Activated T-cell treated with anti-CD3 and anti-CD28 coated beads, Interleukin-2, amount 50 U/mL, for 72 hours (primary cell): ENCODE data around the gene CFAP61. TPM values are rescaled to one million over a fixed set of nuclear protein-coding genes. Genes with fewer than 3 reads are reported as not detected.

ENCODE experiments used
- ATAC-seq, 2 donors: fragments of 150-1000 bp; cut with Tn5 transposase; replicated peaks in 1 of 2; 2 replicates each; pipeline ENCODE4 v1.10.0; 2021; ENCODE audit warnings: moderate library complexity in 2 of 2, mild to moderate bottlenecking in 1 of 2
- DNase-seq, 2 donors: peaks; one replicate each; pipeline ENCODE4 v3.0.0; 2021 to 2022; ENCODE audit warnings: mixed read lengths in 1 of 2
- H3K27ac Mint-ChIP-seq: one replicate; pipeline ENCODE4 v1.8.0; 2022; ENCODE audit warnings: mild to moderate bottlenecking, moderate library complexity, mixed read lengths
- H3K27me3 Mint-ChIP-seq: one replicate; pipeline ENCODE4 v1.8.0; 2022; ENCODE audit warnings: low read depth, mixed read lengths
- H3K36me3 Mint-ChIP-seq, 2 donors: one replicate each; pipeline ENCODE4 v1.8.0; 2022; ENCODE audit warnings: mixed read lengths in 2 of 2, mild to moderate bottlenecking in 1 of 2; ENCODE audit not compliant: insufficient read depth in 2 of 2
- H3K4me1 Mint-ChIP-seq: one replicate; pipeline ENCODE4 v1.8.0; 2022; ENCODE audit warnings: low read depth, mixed read lengths
- H3K4me3 Mint-ChIP-seq, 2 donors: one replicate each; pipeline ENCODE4 v1.8.0; 2022; ENCODE audit warnings: mild to moderate bottlenecking in 2 of 2, mixed read lengths in 2 of 2, moderate library complexity in 2 of 2
- H3K9me3 Mint-ChIP-seq, 2 donors: one replicate each; pipeline ENCODE4 v1.8.0; 2022; ENCODE audit warnings: mixed read lengths in 2 of 2
- total RNA-seq, 2 donors: library from RNA; stranded (reverse); gene quantifications; one replicate each; pipeline ENCODE4 v1.2.3, GENCODE V29; 2022

The CFAP61 gene
- total RNA-seq, 2 donors from 2014 or later, result not detected

DNA sequence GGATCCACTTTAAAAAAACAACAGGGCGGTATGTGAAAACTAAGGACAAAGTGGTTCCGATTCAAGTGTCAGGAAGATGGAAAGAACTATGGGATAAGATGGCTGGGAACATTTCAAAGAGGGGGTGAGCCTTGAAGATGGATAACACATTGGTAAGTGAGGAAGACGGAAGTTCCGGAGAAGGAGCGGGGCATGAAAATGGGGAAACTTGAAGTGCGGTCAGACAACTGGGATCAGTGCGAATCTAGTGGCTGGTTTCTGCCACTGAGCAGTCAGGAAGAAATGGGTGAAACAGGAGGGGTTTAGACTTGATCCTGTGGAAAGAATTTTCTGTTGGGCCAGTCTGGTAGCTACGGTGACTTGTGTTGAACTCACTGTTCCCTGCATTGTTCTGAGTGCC is 34.0 kb upstream of the CFAP61 start:
- Mint-ChIP-seq H3K4me1 (peaks cover 69% of the 10 kb centered on the region), H3K27ac (peak overlapping the region; percentile 89), H3K36me3 (peaks cover 0 to 11% of the 10 kb centered on the region in 2 donors), H3K9me3 (no peaks in the 10 kb centered on the region), H3K4me3 (peak overlapping the region; percentile 87 to 88), H3K27me3 (no peaks in the 10 kb centered on the region)
- DNase-seq (no peak), ATAC-seq (no peak)

DNA sequence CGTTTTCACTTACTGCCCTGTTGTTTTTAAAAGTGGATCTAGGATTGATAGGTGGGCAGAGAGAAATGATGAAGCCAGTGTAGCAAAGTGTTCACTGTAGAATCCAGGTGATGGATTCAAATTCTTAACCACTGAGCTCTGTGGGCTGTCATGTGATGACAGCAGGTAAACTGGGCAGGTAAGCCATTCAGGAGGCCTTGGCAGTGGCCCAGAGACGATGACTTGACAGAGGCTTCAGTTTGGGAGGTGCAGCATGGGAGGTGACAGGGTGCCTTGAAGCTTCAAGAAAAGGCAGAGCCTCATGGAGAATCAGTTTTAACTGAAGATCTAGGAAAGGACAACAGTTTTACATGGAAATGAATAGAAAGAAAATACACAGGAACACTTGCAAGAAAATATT is 33.2 kb upstream of the CFAP61 start:
- H3K36me3 Mint-ChIP-seq, result peaks cover 0 to 11% of the 10 kb centered on the region in 2 donors
- ATAC-seq (no peak), DNase-seq (no peak)
- no peaks in the 10 kb centered on the region for H3K9me3 Mint-ChIP-seq
- no peaks in the 10 kb centered on the region for H3K27me3 Mint-ChIP-seq
- peak overlapping the region; percentile 87 to 88 for H3K4me3 Mint-ChIP-seq
- H3K27ac Mint-ChIP-seq, result peak overlapping the region; percentile 59
- peaks cover 69% of the 10 kb centered on the region for H3K4me1 Mint-ChIP-seq

DNA sequence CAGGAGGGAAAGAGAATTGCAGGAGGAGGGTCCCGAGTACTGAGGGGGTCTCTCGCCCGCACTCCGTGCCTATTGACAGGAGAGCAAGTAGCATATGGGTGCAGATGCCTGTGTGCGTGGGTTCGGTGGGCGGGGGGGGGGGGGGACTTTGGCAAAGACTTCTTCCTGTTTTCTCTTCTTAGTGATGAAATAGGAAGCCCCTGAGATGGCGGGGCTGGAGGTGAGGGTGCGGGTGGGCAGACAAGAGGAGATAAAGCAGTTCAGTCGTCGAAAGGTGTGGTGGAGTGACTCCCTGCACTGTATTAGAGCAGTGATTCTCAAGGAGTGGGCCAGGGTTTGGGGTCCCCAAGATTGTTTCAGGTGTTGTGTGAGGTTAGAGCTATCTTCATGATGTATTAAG is 31.4 kb upstream of the CFAP61 start:
- no peaks in the 10 kb centered on the region for H3K9me3 Mint-ChIP-seq
- peak overlapping the region; percentile 62 for H3K27ac Mint-ChIP-seq
- no peak for DNase-seq
- ATAC-seq, result no peak
- peaks cover 0 to 11% of the 10 kb centered on the region in 2 donors for H3K36me3 Mint-ChIP-seq
- peaks cover 64% of the 10 kb centered on the region for H3K4me1 Mint-ChIP-seq
- peak overlapping the region; percentile 56 to 57 for H3K4me3 Mint-ChIP-seq
- no peaks in the 10 kb centered on the region for H3K27me3 Mint-ChIP-seq

DNA sequence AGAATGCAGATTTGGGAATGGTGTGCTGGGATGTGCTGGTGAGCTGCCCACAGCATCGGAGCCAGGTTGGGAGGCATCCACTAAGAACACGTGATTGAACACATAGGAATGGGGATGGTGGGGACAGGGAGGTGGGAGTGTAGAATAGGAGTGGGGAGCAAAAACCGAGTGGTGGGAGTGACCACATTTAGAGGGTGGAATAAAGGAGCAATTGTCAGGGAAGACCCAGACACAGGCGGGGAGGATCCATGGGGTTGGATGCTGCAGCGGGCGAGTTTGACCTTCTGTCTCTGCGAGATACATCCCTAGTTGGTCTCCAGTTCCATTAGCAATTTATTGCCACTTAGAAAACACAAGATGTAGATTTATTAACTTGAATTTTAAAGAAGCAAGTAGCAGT is 30.5 kb upstream of the CFAP61 start:
- no peaks in the 10 kb centered on the region for H3K9me3 Mint-ChIP-seq
- H3K27me3 Mint-ChIP-seq, result no peaks in the 10 kb centered on the region
- peak overlapping the region; percentile 62 for H3K27ac Mint-ChIP-seq
- ATAC-seq (no peak), DNase-seq (no peak)
- peaks cover 62% of the 10 kb centered on the region for H3K4me1 Mint-ChIP-seq
- peak overlapping the region; percentile 39 to 59 for H3K4me3 Mint-ChIP-seq
- peaks cover under 1 to 12% of the 10 kb centered on the region in 2 donors for H3K36me3 Mint-ChIP-seq

DNA sequence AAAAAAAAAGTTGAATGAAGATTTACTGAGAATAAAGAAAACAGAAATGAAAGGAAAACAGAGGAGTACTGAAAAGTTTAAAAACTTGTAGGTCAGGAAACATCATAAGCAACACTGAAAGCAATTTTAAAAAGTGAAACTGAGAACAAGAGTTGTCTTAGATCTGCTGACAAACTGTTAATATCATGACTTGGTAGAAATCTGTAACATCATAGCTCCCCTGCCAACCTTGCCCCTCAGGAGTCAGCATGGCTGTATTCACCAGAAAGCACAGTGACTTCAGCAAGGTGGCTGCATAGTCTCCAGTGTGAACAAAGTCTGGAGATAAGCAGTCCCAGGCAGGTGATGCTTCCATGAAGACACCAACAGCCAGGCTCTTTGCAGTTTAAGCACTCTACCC is 29.8 kb upstream of the CFAP61 start:
- peak; percentile 49 to 64 for ATAC-seq
- peaks cover 2 to 12% of the 10 kb centered on the region in 2 donors for H3K36me3 Mint-ChIP-seq

DNA sequence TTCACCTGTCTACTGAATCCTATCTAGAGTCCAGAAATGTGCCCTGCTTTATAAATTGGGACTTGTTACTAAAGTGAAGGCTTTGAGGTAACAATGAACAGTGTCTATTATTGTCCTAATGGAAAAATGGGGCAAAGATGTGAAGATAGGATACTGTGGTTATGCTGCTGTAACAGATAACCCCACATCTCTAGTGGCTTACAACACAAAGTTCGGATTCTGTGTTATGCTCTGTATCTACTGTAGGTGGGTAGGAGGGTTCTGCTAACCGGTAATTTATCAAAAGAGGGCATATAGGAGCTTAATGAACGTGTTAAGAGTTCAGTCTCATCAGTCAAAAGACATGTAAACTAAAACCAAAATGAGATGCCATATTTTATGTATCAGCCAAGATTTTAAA is 28.9 kb upstream of the CFAP61 start:
- no peaks in the 10 kb centered on the region for H3K9me3 Mint-ChIP-seq
- DNase-seq (no peak), ATAC-seq (no peak)
- H3K36me3 Mint-ChIP-seq, result peaks cover 2 to 8% of the 10 kb centered on the region in 2 donors
- H3K4me3 Mint-ChIP-seq, result no peak overlapping the region
- peaks cover 52% of the 10 kb centered on the region for H3K4me1 Mint-ChIP-seq
- no peaks in the 10 kb centered on the region for H3K27me3 Mint-ChIP-seq
- H3K27ac Mint-ChIP-seq, result peak overlapping the region; percentile 79

More for the DNA sequence above, 29.8 kb upstream of the CFAP61 start:
- Mint-ChIP-seq H3K27me3 (no peaks in the 10 kb centered on the region), H3K27ac (peak overlapping the region; percentile 62), H3K4me1 (peaks cover 58% of the 10 kb centered on the region), H3K9me3 (no peaks in the 10 kb centered on the region), H3K4me3 (peak overlapping the region in 1 of 2 donors; percentile 59)
- DNase-seq, result peak in 1 of 2 donors; percentile 15

DNA sequence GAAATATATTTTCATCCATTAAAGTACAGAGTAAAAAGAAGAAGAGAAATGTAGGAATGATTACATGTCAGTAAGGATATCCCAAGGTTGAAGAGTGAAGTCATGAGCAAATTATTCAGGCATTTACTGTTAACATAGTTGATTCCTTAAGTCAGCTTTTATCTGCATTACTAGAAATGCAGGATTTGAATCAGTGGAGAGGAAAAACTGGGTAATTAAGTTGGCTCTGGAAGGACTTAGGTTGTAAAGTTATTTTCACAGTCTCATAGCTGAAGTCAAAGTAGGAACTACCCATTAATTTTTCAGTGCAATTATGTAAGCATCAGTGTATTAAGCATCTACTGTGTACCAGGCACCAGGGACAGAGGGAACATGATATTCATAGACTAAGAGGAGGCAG is 27.4 kb upstream of the CFAP61 start:
- peaks cover 36% of the 10 kb centered on the region for H3K4me1 Mint-ChIP-seq
- peak overlapping the region; percentile 82 for H3K27ac Mint-ChIP-seq
- no peaks in the 10 kb centered on the region for H3K9me3 Mint-ChIP-seq
- DNase-seq (no peak), ATAC-seq (no peak)
- H3K27me3 Mint-ChIP-seq, result no peaks in the 10 kb centered on the region
- H3K36me3 Mint-ChIP-seq, result peaks cover 2 to 9% of the 10 kb centered on the region in 2 donors
- no peak overlapping the region for H3K4me3 Mint-ChIP-seq

DNA sequence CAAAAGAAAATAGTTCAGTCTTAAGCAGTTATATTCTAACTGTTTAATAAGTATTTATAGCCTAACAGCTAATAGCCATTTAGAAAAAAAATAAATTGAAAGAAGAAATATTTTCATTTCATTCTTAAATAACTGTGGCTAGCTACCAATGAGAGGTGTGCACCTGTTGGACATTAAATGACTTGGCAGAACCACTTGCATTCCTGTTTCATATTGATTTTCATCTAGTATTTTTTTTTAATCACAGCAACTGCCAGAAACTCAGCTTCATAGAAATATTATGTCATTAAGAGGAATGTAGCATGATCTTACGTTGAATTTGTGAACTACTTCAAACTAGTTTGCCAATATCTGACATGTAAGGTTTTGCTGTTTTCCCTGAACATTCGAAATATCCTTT is 25.0 kb upstream of the CFAP61 start:
- Mint-ChIP-seq H3K4me3 (no peak overlapping the region), H3K27me3 (no peaks in the 10 kb centered on the region), H3K9me3 (no peaks in the 10 kb centered on the region), H3K4me1 (peaks cover 13% of the 10 kb centered on the region), H3K36me3 (peaks cover 2 to 12% of the 10 kb centered on the region in 2 donors), H3K27ac (peak overlapping the region; percentile 46)
- DNase-seq (no peak), ATAC-seq (no peak)

DNA sequence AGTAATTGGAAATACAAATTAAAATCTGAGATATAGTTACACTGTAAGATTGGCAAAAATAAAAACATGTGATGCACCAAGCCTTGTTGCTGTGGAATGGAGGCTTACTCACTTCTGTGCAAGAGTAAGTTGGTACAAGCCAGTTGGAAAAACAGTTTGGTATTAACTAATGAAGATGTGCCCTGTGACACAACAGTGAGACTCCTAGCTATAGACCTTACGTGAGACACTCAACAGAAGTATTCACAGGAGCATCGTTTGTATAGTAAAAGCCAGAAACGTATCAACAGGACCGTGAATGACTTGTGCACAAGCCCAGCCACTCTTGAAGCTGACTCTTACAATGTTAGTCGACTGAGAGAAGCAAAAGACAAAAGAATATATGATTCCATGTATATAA is 20.5 kb upstream of the CFAP61 start:
- Mint-ChIP-seq H3K4me3 (no peak overlapping the region), H3K36me3 (peaks cover 2 to 22% of the 10 kb centered on the region in 2 donors), H3K27ac (peak overlapping the region; percentile 86)

DNA sequence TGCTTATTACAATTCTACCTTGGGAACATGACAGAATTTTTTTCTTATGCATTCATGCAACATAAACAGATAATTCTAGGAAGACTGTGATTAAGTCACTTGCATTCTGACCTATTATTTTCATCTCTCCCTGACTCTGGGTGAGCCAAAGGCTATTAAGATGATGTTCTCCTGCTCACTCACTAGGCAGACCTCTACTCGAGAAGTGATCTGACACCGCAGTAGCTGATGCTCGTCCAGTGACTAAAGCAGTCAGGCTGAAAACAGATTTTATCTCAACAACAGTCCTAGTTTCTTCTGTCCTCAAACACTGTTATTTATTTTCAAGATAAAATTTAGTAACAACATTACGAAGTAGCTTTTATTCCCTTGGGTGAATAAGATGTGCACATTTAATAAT is 17.8 kb upstream of the CFAP61 start:
- Mint-ChIP-seq H3K4me3 (no peak overlapping the region), H3K36me3 (peaks cover 5 to 28% of the 10 kb centered on the region in 2 donors), H3K4me1 (no peaks in the 10 kb centered on the region), H3K9me3 (no peaks in the 10 kb centered on the region), H3K27me3 (no peaks in the 10 kb centered on the region), H3K27ac (no peak overlapping the region)
- ATAC-seq, result no peak
- no peak for DNase-seq

More for the DNA sequence above, 20.5 kb upstream of the CFAP61 start:
- Mint-ChIP-seq H3K4me1 (no peaks in the 10 kb centered on the region), H3K9me3 (no peaks in the 10 kb centered on the region), H3K27me3 (no peaks in the 10 kb centered on the region)
- DNase-seq, result no peak
- ATAC-seq, result no peak

DNA sequence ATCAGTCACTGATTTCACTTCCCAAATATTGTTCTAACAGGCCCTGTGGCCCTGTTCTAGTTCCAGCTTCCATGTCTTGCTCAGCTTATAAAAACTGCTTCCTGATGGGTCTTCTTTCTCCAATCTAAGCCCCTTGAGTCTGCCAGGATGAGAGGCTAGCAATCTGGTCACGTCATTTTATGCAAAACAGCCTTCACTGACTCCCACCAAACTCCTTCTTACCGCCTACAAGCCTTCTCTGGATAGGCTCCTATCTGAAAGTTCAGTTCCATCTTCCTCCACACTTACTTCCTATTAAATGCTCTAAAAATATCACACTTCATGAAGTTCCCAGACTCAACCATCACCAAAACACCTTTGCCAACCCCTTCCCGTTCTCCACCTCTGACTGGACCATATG is 15.6 kb upstream of the CFAP61 start:
- H3K27ac Mint-ChIP-seq, result peak overlapping the region; percentile 12
- H3K4me1 Mint-ChIP-seq, result no peaks in the 10 kb centered on the region
- peaks cover 7 to 28% of the 10 kb centered on the region in 2 donors for H3K36me3 Mint-ChIP-seq

DNA sequence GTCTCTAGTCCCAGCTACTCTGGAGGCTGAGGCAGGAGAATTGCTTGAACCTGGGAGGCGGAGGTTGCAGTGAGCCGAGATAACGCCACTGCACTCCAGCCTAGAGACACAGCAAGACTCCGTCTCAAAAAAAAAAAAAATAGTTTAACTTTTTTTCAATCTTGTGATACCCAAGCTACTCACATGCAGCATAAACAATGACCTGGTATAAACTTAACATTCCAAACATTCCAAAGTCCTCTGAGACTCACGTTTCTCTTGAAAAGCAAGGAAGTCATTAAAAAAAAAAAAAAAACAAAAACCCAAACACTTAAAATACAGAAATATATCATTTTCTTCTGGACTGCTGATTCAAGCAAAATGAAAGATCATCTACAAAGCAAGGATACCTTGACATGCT is 14.4 kb upstream of the CFAP61 start:
- ATAC-seq (no peak), DNase-seq (no peak)
- no peaks in the 10 kb centered on the region for H3K27me3 Mint-ChIP-seq
- H3K36me3 Mint-ChIP-seq, result peaks cover 7 to 27% of the 10 kb centered on the region in 2 donors
- no peak overlapping the region for H3K27ac Mint-ChIP-seq
- H3K4me3 Mint-ChIP-seq, result no peak overlapping the region
- H3K9me3 Mint-ChIP-seq, result no peaks in the 10 kb centered on the region
- H3K4me1 Mint-ChIP-seq, result no peaks in the 10 kb centered on the region

More for the DNA sequence above, 15.6 kb upstream of the CFAP61 start:
- Mint-ChIP-seq H3K4me3 (no peak overlapping the region), H3K27me3 (no peaks in the 10 kb centered on the region), H3K9me3 (no peaks in the 10 kb centered on the region)
- DNase-seq (no peak), ATAC-seq (no peak)

DNA sequence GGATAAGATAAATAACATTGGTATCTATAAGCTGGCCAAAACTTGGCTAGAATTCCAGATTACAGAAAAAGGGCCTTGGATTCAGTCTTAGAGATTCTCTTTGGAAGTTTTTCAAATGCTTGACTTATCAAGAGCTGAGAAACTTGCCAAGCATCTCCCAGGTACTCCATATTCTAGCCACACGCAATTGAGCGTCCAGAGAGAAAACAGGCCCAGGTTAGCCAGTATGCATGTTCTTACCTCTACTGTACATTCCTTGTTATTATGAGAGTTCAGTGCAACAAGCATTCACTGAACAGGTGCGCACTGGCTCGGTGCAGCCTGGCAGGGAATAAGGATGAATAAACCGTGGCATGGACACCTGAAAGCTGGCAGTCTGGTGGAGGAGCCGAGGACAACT is 13.7 kb upstream of the CFAP61 start:
- H3K9me3 Mint-ChIP-seq, result no peaks in the 10 kb centered on the region
- H3K27ac Mint-ChIP-seq, result no peak overlapping the region
- no peaks in the 10 kb centered on the region for H3K4me1 Mint-ChIP-seq
- H3K4me3 Mint-ChIP-seq, result no peak overlapping the region
- ATAC-seq (no peak), DNase-seq (no peak)
- H3K27me3 Mint-ChIP-seq, result no peaks in the 10 kb centered on the region
- H3K36me3 Mint-ChIP-seq, result peaks cover 7 to 32% of the 10 kb centered on the region in 2 donors

DNA sequence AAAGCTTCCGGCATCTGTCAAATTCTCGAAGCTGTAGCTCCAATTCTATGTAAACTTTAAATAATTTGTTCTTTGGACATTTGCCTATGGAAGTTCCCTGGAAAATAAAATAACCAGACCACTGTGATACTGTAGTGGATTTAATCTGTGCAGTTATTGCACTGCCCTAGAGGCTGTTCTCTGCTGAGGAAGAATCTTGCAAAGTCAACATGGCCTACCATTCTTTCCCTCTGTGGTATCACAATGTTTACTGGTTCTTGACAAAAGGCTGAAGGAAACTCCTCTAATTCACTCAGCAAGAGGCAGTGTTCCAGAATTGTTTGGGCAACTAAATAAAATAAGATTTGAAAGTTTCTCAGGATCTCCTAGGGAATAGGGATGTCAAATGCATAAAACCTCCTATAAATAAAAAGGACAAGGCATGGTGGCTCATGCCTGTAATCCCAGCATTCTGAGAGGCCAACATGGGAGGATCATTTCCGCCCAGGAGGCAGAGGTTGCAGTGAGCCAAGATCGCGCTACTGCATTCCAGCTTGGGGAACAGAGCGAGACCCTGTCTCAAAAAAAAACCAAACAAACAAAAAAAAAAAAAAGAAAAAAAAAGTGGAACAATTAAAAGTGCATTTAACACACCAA is 12.5 kb upstream of the CFAP61 start:
- no peaks in the 10 kb centered on the region for H3K9me3 Mint-ChIP-seq
- peaks cover 11 to 41% of the 10 kb centered on the region in 2 donors for H3K36me3 Mint-ChIP-seq
- no peaks in the 10 kb centered on the region for H3K27me3 Mint-ChIP-seq
- DNase-seq (no peak), ATAC-seq (no peak)
- no peak overlapping the region for H3K4me3 Mint-ChIP-seq
- no peaks in the 10 kb centered on the region for H3K4me1 Mint-ChIP-seq
- no peak overlapping the region for H3K27ac Mint-ChIP-seq
